C1 segment of cervical spinal cord (tissue), 14 donors: ENCODE measurements around the gene FAM170B.

Source experiments
- DNase-seq, 14 donors: peaks; one replicate each; lab custom pipeline; 2025; lab: John Stamatoyannopoulos, UW

FAM170B gene

DNA sequence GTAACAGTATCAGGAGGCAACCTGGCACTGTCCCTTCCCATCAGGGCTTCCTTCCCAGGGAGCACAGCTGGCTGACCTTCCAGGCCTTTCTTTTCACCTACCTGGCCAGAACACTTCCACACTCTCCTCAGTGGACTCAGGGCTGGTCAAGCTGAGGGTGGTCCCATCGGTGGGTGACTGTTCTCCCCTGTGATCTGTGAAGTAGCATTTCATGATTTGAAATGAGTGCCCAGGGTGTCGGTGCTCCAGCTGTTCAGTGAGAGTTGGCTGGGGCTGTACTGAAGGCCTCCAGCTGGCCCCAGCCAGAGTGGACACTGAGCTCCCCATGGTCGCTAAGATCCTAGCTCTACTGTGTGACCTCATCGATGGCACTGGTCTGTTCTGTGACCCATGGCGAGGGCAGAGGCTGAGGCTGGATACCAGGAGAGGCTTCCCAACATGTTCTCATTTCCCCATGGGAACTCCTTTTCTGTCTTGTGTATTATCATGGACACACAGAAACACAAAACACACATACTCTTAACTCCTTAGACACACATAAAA lies at the start of gene FAM170B:
Gene FAM170B, minus strand, starts transcription at position 316 of the 543 bp plus-strand sequence. Its CDS starts 103 bp downstream, at position 213.
- DNase-seq, result no peak

DNA sequence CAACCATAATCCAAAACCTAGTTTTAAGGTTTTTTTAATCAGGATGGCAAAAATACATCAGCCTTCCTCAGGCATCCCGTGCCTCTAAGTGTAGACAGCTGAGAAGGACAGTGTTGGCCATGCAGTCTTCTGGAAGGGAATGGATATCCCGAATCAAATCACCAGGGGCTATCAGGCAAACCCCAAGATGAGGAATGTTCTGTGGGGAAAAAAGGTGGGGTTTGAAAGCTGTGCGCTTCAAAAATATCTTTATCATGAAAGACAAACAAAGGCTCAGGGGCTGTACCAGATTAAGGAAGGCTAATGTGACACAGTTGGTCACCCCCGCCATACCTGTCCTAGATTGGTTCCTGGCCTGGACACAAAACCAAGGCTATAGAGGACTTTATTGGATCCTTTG lies 49.0 kb upstream of the FAM170B start:
- no peak for DNase-seq

DNA sequence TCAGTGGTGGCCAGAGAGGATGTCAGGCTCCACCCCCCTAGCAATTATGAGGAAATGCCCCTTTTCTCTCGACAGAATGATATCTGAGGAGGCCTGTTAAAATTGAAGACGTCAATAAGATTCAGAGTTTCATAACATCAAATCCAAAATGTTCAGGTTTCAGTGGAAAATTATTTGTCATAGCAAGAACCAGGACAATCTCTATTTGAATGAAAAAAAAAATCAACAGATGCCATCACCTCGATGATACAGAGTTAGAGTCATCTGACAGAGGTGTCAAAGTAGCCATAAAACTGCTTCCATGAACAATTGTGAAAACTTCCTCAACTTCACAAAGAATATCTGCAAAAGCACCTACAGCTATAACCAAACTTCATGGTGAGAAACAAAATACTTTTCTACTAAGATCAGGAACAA lies 46.6 kb upstream of the FAM170B start:
- no peak for DNase-seq

GRCh38 chr10:49179699-49180443 lies 46.0 kb upstream of the FAM170B start:
- DNase-seq, result no peak

DNA sequence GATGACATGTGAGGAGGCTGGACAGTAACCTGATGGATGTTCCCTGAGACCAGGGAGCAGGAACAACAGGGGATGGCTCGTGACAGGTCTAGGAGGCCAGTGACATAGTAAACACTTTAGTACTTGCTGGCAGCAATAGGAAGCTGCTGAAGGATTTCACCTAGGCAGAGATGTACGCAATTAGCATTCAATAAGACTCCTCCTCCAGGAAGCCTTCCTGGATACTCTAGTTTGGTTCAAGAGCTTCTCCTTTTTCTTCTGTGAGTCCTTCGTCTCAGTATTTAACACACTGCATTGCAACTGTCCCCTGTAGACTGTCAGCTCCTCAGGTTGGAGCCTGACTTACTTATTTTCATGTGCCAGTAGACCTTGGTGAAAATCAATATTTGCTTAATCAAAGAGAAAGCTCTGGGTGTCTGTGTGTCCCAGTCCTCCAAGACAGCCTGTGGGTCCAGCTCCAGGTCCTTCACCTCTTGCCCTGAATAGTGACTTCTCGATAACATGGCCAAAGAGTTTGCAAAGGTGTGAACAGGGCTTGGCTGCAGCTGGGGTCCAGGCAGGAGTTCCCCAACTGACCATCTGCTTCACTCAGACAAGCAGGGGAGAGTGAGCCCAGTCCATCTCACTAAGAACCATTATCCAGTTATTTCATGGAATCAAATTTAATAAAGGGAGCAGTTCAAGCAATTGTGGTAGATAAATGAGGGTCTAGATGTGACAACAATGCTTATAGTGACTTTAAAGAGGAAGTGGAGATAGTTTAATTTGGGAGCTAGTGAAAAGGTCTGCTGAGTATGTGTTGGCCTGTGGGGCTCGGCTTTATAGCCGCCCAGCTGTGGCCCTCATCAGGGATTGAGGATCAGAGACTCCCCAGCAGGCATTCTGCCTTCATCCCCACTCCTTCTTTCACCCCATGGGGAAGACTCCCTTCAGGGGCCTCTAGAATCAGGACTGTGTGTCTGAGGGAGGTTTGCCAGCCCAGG lies 45.0 kb upstream of the FAM170B start:
- no peak for DNase-seq

- DNase-seq, result peak in 4 of 14 donors; percentile 26 to 72 (median 43)
Measured at GRCh38 chr10:49177391-49178355, 43.9 kb upstream of the FAM170B start.

- no peak for DNase-seq
Measured at GRCh38 chr10:49176310-49177268, 42.8 kb upstream of the FAM170B start.

GRCh38 chr10:49175587-49176309 lies 41.9 kb upstream of the FAM170B start:
- DNase-seq, result no peak

- DNase-seq, result no peak
Measured at GRCh38 chr10:49174926-49175500, 41.2 kb upstream of the FAM170B start.

GRCh38 chr10:49174261-49174925 lies 40.6 kb upstream of the FAM170B start:
- no peak for DNase-seq

DNA sequence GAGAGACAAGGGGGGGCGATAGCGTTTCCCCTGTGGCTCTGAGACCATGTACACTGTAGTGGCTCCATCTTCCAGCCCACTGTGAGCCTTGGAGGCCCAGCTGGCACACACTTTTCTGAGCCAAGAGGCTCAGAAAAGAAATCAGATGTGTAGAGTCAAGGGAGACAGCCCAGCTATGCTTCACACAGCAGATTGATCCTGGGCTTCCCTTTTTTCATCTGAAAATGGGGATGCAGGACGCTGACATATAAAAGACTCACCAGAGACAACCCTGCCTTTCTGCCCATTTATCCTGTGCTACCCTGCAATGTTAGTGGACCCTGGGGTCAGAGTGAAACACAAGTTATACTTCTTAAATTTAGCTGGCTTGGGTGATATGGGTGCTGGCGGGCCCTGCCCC lies 40.0 kb upstream of the FAM170B start:
- DNase-seq, result no peak

DNA sequence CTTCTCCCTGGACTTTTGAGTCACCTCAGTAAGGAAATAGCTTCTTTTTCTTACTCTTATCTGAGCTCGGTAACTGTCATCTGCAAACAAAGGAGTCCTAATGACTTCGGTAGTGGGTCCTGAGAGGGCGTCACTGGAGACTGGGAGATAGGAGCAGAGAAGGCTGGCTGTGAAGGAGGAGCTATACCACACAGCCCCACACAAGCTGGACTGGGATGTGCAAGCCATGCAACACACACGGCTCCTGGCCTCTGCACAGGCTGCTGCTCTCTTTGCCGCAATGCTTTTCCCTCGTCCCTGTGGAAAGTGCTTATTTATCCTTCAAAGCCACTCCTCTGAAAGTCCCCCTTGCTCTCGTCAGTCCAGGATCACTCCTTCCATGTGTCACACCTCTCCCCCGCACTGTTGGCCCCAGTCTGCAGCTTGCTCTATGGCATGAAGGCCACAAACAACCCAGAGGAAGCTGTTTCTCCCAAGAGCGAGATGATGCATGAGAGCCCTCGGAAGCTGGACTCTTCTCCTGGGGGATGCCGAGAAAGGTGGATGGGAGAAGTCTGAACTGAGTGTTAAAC lies 39.5 kb upstream of the FAM170B start:
- no peak for DNase-seq

DNA sequence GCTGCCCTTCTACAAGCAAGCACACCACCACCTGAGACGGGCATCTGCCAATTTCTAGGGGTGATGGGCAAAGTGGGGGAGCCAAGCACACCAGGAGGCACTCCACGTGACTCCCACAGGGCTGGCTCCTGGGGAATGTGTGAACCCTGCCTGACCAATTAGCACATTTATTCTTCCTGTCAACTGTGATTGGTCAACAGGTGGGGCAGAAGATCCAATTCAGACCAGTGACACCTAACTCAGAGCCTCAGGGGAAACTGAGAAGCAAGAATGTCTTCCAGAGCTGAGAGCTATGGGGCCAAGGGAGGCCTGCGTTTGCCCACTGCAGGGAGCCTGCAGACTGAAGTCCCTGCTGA lies 38.9 kb upstream of the FAM170B start:
- no peak for DNase-seq

DNA sequence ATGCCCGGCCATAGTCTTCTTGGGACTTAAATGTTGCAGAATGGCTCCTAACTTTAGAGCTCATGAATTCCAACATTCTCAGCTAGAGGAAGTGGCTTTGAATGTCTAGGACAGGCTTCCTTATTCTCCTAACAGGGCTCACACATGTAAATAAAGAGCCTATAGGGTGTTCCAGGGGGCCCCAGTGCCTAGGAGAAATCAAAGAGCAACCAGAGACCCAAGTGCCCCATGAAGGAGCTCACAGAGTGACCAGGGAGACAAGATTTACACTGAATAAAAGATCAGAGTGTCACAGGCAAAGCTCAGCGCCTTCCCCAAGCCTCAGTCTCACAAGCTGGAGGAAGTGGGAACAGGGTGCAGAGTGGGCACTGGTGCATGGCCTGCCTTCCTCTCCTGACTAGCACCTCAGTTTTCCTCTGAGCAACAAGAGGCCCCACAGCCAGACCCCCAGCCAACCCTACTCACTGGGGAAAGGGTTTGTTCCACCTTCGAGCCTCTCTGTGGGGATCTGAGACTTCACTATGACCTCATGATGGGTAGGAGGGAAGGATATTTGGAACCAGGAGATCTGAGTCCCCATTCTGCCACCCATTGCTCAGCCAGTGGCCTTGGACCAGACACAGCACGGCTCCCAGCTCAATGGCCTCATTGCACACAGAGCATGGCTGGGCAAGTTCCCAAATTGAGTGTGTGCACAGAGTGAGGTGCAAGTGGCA lies 38.4 kb upstream of the FAM170B start:
- no peak for DNase-seq

- no peak for DNase-seq
Measured at GRCh38 chr10:49171326-49172060, 37.7 kb upstream of the FAM170B start.

DNA sequence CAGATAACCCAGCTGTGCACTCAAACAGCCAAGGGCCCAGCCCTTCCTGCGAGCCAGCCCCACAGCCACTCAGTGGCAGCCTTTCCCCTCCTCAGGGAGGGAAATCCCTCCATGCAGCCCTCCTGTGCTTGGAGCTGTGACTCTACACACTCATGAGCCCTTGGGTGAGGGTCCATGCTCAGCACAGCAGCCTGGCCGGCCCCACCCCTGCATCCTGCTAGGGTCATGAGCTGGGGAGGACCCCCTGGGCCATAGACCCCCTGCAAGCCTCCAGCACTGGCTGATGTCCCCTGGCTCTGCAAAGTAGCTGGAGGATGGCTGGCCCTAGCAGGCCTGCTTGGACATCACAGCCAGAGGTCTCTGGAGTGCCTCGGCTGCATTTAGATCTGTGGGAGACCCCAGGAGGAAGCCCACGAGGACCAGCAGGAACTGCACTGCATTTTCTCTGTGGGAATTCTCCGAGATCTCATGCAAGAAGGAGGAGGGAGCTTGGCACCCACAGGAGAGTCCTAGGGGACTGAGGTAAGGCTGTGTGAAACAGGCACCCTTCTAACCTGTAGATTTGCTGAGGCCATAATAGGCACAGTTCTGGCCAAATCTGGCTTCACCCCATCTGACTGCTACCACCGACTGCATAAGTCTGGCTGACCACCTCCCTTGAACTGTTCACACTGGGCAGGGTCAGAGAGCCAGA lies 37.0 kb upstream of the FAM170B start:
- no peak for DNase-seq
